NB4 (cell line): ENCODE results near the gene ARVCF.

Source experiments
- DNase-seq: peaks from one replicate; pipeline ENCODE4 v3.0.0; 2010; ENCODE audit warnings: low read depth
- H3K4me3 ChIP-seq: one replicate; pipeline ENCODE4 v1.5.1; 2011; ENCODE audit warnings: mild to moderate bottlenecking, low read depth, low read length, moderate library complexity
- CTCF ChIP-seq: IDR thresholded peaks from one replicate; pipeline ENCODE4 v1.5.1; 2012; ENCODE audit warnings: low read depth, low read length
- MYC ChIP-seq: IDR thresholded peaks from 2 replicates; pipeline ENCODE4 v1.6.1; 2011; ENCODE audit warnings: low read depth, low read length
- POLR2A ChIP-seq: IDR thresholded peaks from 2 replicates; pipeline ENCODE4 v1.6.1; 2011; ENCODE audit warnings: mild to moderate bottlenecking; ENCODE audit not compliant: insufficient read length; ENCODE audit errors: extremely low read depth
- TF ChIP-seq, protein P1 (sequence below): IDR thresholded peaks from 2 replicates; pipeline ENCODE4 v1.6.1; 2011; ENCODE audit warnings: low read depth, low read length

ARVCF gene

DNA sequence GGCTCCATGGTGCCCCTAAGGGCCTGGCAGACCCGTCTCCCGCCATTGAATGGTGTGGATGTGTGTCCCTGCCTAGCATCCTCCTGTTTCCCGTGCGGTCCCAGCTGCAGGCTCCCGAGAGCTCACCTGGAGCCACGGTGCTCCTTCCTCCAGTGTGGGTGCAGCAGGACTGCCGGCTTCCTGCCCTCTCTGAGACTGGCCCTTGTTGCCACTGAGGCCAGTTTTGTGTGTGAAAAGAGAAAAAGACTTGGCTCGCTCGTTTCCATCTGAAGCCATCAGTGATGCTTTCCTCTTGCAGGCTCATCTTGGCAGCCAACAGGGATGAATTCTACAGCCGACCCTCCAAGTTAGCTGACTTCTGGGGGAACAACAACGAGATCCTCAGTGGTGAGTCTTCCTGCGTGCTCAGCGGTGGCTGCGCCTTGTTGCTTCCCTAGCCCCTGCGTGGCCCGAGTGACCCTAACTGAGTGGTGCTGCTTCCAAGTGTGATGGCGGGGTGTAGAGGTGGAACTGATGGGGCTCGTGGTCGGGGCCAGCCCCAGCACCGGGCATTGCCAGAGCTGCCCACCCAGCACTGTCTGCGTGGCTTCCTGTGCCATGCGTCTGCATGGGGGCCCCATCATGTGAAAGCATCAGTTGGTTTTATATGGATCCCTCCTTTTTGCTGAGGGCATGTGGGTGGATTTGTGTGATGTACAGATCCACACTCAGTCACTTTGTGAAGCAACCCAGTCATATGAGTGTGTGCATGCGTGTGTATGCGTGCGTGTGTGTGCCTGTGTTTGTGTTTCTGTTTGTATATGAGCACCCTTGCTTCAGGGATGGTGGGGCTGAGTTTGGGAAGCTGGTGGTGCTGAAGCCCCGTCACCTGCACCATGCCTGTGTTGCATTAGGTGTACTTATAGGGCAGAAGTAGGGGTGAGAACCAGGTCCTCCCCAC lies 26.7 kb upstream of the ARVCF start:
- DNase-seq, result no peak
- no peak overlapping the region for H3K4me3 ChIP-seq
- TF ChIP-seq MYC (no peak), CTCF (no peak), POLR2A (no peak)
- TF ChIP-seq, protein P1, sequence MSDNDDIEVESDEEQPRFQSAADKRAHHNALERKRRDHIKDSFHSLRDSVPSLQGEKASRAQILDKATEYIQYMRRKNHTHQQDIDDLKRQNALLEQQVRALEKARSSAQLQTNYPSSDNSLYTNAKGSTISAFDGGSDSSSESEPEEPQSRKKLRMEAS, result no peak

GRCh38 chr22:20040327-20041200 lies 23.9 kb upstream of the ARVCF start:
- no peak for TF ChIP-seq MYC
- TF ChIP-seq POLR2A, result no peak
- TF ChIP-seq, protein P1, result no peak
- no peak for TF ChIP-seq CTCF
- no peak for DNase-seq
- H3K4me3 ChIP-seq, result no peak overlapping the region

DNA sequence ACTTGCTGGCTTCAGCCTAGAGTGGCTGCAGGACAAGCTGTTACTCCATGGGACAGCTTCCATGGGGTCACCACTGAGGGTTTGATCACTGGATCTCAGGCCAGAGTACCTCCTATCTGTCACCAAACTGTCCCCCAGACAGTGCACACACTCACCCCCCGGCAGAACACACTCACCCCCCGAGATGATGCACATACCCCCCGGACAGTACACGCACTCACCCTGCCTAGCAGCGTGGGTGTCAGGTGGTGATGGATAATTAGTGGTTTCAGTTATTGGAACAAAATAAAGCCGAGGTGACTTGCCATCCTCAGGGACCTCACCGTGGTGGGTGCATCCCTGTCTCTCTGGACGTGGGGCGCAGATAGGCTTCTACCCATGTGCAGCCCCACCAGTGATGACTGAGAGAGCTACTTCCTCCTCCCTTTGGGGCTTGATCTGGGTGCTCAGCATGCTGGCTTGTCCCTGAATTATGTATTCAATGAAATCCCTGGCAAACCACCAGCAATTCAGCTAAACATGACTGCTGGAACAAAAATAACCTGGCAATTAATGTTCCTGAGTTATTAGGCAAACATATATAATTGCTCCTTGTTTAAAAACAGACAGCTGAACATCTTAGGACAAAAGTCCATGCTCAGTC lies 23.2 kb upstream of the ARVCF start:
- no peak overlapping the region for H3K4me3 ChIP-seq
- TF ChIP-seq MYC (no peak), POLR2A (no peak), CTCF (no peak)
- TF ChIP-seq, protein P1, result no peak
- DNase-seq, result no peak

DNA sequence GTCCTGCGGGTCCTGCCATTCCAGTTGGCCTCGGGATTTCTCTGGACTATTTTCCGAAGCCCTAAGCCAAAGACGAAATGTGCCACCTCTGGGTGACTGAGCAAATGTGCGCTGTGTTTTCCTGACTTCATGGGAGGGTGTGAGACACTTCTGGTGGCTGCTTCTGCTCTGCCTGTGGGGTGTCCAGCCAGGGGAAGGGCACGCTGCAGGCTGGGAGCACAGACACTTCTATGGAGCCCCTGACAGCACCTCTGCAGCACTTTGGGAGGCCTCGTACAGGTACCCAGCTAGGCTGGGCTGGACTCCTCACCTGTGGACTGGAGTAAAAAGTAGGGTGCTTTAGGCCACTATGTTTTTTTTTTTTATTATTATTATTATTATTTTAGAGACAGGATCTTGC lies 22.0 kb upstream of the ARVCF start:
- TF ChIP-seq MYC, result no peak
- TF ChIP-seq POLR2A, result no peak
- TF ChIP-seq, protein P1, result no peak
- TF ChIP-seq CTCF, result no peak
- no peak for DNase-seq
- no peak overlapping the region for H3K4me3 ChIP-seq

- H3K4me3 ChIP-seq, result no peak overlapping the region
- TF ChIP-seq MYC, result no peak
- TF ChIP-seq, protein P1, result no peak
- DNase-seq, result no peak
Measured at GRCh38 chr22:20037419-20037818, 20.8 kb upstream of the ARVCF start.
